Measurements from ENCODE around the gene ABCA3. TPM values are rescaled to one million over a fixed set of nuclear protein-coding genes. Genes with fewer than 3 reads are reported as not detected.

ABCA3 gene
- total and polyA plus RNA-seq, 2 of the 8 experiments (the other 6 are each of a cell fraction or from before 2014, with no cell fraction given), result 5.7 to 7.9 TPM

- no peak for TF ChIP-seq ASH2L (IDR thresholded peaks at IDR 0.05; ENCODE audit: low read length)
Observed at GRCh38 chr16:2297506-2297860, 43.0 kb downstream of the ABCA3 start (continued).

Data from H1 (cell line).